GM18498 (cell line): Measurements from ENCODE around the gene JAKMIP1.

Experiments
- ATAC-seq: cut with Tn5 transposase; IDR thresholded peaks from one replicate; pipeline ENCODE4 v1.9.1; 2021; ENCODE audit warnings: mild to moderate bottlenecking, moderate library complexity; ENCODE audit not compliant: unreplicated experiment

The JAKMIP1 gene

GRCh38 chr4:6183740-6184139 lies 16.6 kb downstream of the JAKMIP1 start:
- peak; percentile 45 for ATAC-seq

DNA sequence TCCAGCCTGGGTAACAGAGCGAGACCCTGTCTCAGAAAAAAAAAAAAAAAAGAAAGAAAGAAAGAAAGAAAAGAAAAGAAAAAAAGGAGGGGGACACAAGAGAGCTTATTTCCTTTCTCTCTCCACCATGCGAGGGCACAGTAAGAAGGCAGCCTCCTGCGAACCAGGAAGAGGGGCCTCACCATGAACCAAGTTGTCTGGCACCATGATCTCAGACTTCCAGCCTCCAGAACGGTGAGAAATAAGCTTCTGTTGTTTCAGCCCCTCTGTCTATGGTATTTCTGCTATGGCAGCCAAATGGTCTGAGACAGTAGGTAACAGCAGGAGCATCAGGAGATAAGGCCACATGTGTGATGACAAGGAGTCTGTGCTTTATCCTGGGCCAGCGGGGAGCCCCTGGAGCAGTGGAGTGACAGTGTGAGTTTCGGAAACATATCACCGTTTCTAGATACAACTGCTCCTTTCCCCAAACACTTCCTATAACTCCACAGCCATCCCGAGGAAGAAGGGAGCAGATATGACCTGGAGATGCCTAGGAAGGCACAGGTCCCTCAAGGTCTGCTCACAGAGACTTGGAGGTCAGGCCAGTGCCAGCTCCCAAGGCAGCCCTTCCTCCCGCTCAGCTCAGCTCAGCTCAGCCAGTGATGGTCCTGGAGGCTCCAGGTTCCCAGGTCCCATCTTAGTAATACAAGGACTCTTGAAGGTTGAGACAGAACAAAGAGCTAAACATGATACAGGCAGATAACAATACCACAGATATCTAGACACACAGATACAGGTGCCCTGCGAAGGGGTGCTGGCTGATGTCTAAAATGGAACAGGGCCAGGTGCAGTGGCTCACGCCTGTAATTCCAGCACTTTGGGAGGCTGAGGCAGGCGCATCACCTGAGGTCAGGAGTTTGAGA lies 17.7 kb downstream of the JAKMIP1 start:
- no peak for ATAC-seq

GRCh38 chr4:6180841-6181631 lies 19.3 kb downstream of the JAKMIP1 start:
- ATAC-seq: peak; percentile 90

GRCh38 chr4:6179362-6179761 lies 21.0 kb downstream of the JAKMIP1 start:
- no peak for ATAC-seq

DNA sequence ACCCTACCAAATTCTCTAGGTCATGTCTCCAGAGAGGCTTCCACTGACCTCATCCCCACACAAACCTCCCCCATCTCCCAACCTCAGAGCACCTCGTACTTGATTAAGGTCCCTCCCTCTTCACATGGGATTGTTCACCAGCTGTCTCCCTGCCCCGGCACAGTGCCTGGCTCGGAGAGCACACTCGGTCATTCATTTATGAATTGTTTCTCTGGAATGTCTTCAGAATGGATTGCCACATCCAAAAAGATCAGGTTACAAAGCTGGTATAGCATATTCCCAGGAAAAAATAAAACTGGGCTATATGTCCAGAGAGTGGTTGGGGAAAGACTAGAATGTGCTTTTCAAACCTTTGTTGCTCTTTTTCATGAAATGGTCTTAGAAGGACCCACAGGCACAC lies 21.6 kb downstream of the JAKMIP1 start:
- no peak for ATAC-seq

GRCh38 chr4:6177587-6178197 lies 22.7 kb downstream of the JAKMIP1 start:
- no peak for ATAC-seq

DNA sequence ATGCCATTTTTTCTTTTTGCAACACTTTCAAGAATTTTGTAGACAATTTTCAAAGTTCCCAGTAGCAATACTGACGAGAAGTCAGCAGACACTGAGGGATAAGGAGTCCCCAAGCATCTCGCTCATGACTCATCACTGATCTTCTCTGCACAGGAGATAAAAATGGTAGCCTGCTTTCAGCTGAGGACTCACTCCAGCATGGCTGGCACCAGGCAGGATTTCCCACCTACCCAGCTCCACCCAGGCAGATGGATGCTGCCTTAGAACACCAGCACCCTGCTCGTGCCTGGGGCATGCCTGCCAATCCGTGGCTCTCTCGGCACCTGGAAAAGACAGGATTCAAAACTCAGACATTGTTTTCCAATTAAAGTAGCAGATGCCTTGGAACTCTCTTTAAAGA lies 24.9 kb downstream of the JAKMIP1 start:
- no peak for ATAC-seq

DNA sequence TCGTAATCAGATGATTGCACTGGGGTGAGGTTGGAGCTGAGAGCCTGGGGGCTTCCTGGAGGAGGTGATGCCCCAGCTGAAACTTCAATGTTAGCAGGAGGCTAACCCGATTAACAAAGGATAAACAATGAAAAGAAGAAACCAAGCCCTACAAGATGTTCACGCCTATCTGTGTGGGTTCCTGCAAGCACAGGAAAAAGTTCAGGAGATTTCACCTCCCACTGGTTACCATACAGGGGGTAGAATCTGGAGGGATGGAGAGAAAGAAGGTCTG lies 27.5 kb downstream of the JAKMIP1 start:
- ATAC-seq: no peak

- ATAC-seq: no peak
Observed at GRCh38 chr4:6172093-6172926, 28.0 kb downstream of the JAKMIP1 start.

- ATAC-seq: no peak
Observed at GRCh38 chr4:6169239-6169638, 31.1 kb downstream of the JAKMIP1 start.

DNA sequence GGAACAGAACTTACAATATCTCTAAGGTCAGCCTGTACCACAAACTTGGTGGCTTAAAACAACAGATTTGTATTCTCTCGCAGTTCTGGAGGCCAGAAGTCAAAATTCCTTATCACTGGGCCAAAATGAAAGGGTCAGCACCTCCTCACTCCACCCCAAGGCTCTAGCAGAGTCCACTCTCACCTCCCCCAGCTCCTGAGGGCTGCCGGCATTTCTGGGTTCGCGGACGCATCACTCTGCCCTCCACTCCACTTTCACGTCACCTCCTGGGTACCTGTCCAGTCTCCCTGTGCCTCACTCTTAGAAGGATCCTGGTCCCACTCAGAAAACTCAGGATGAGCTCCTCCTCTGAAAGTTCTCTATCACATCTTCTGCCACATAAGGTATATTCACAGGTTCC lies 34.6 kb downstream of the JAKMIP1 start:
- ATAC-seq: no peak

DNA sequence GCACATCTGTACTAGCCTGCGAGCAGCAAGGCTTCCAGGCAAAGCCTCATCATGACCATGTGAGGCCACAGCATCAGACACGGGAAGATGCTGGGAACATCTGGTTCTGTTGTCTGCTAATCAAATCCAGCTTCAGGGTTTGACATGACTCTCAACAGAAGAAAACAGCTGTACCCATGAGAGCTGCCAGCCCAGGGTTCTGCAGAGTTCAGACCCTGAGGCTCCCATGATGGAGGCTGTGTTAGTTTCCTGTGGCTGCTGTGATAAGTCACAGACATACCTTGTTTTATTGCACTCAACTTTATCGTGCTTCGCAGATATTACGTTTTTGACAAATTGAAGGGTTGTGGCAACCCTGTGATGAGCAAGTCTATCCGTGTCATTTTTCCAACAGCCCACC lies 37.5 kb downstream of the JAKMIP1 start:
- no peak for ATAC-seq

DNA sequence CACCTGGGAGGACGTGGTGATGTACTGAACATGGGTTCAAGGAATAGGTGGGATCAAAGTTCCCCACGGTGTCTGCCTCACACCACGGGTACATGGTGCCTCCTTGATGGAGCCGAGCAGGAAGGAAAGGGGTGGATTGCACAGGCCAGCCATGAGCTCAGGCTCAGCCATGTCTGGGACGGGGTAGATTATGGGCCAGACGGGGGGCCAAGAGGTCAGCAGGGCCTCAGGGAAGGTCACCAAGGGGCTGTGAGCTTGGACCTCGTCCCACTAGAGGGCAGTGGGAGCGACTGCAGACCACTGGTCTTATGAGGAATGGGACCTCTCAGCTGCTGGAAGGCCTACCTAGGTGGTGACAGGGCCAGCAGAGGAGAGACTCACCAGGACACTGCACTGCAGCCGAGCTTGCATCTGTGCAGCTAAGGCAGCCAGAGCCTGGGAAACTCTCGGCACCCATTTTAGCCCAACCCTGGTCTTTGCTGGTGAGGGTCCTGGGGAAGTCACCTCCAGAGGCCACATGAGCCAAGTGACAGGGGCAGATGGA lies 38.4 kb downstream of the JAKMIP1 start:
- no peak for ATAC-seq

- no peak for ATAC-seq
Observed at GRCh38 chr4:6160536-6160935, 39.8 kb downstream of the JAKMIP1 start.

DNA sequence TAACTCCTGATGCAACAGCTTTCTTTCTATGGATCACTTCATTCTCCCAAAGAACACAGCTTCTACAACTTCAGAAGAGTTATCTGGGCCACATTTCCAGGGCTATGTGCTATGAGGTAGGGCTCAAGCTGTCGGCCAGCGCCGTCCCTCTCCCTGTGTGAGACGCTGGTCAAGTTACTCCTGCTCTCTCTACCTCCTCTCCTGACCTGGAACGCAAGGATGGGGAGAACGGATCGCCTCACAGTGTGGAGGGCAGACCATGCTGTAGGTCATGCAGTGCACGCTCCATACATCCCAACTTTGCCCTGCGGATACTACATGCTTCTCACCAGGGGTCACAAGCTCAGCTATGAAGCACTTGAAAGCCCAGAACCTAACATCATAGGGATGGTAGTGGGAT lies 42.4 kb downstream of the JAKMIP1 start:
- ATAC-seq: no peak

- no peak for ATAC-seq
Observed at GRCh38 chr4:6155996-6156750, 44.2 kb downstream of the JAKMIP1 start.

GRCh38 chr4:6154875-6155274 lies 45.5 kb downstream of the JAKMIP1 start:
- ATAC-seq: no peak

GRCh38 chr4:6153874-6154273 lies 46.5 kb downstream of the JAKMIP1 start:
- no peak for ATAC-seq

- ATAC-seq: no peak
Observed at GRCh38 chr4:6152869-6153705, 47.3 kb downstream of the JAKMIP1 start.
